Nephron progenitor cell (in vitro differentiated cells): ENCODE data around the gene CNKSR2.

Source experiments
- DNase-seq: peaks from one replicate; pipeline ENCODE4 v3.0.0; 2021
- H3K27ac Mint-ChIP-seq: 2 replicates; pipeline ENCODE4 v1.8.0; 2021; ENCODE audit warnings: mild to moderate bottlenecking, moderate library complexity, mixed read lengths
- H3K27me3 Mint-ChIP-seq: 2 replicates; pipeline ENCODE4 v1.8.0; 2021; ENCODE audit warnings: mild to moderate bottlenecking, low read depth, mixed read lengths; ENCODE audit not compliant: poor library complexity
- H3K36me3 Mint-ChIP-seq: 2 replicates; pipeline ENCODE4 v1.8.0; 2021; ENCODE audit warnings: low read depth, mixed read lengths
- H3K4me1 Mint-ChIP-seq: 2 replicates; pipeline ENCODE4 v1.8.0; 2021; ENCODE audit warnings: mixed read lengths
- H3K4me3 Mint-ChIP-seq: 2 replicates; pipeline ENCODE4 v1.8.0; 2021; ENCODE audit warnings: mild to moderate bottlenecking, moderate library complexity, mixed read lengths
- H3K9me3 Mint-ChIP-seq: 2 replicates; pipeline ENCODE4 v1.8.0; 2021; ENCODE audit warnings: mild to moderate bottlenecking, moderate library complexity, mixed read lengths
- TF ChIP-seq, protein P1 (sequence below): fragments of 200-600 bp; sonication (generic); IDR thresholded peaks from 2 replicates; pipeline ENCODE4 v1.5.0; 2021; ENCODE audit warnings: antibody characterized with exemption

CNKSR2 gene

DNA sequence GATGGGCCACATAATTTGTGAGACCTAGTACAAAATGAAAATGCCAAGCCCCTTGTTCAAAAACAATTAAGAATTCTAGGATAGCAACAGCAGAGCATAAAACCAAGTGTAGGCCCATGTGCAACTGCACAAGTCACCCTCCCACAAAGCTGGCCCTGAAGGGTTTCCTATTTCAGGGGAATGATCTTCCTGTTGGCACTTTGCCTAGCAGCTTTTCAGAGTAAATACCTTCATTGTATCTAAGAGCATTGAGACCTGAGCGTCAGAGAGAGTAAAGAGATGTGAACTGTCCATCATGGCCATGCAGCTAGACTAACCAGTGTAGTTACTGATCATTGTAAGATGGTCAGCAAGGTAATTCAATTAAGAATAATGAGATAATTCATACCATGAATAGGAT, 113.6 kb downstream of the CNKSR2 start:
- DNase-seq: no peak
- Mint-ChIP-seq H3K27ac (peak overlapping the region; percentile 58), H3K27me3 (no peaks in the 10 kb centered on the region), H3K4me1 (peaks cover 7% of the 10 kb centered on the region), H3K9me3 (no peaks in the 10 kb centered on the region), H3K36me3 (no peaks in the 10 kb centered on the region), H3K4me3 (no peak overlapping the region)
- TF ChIP-seq, protein P1, sequence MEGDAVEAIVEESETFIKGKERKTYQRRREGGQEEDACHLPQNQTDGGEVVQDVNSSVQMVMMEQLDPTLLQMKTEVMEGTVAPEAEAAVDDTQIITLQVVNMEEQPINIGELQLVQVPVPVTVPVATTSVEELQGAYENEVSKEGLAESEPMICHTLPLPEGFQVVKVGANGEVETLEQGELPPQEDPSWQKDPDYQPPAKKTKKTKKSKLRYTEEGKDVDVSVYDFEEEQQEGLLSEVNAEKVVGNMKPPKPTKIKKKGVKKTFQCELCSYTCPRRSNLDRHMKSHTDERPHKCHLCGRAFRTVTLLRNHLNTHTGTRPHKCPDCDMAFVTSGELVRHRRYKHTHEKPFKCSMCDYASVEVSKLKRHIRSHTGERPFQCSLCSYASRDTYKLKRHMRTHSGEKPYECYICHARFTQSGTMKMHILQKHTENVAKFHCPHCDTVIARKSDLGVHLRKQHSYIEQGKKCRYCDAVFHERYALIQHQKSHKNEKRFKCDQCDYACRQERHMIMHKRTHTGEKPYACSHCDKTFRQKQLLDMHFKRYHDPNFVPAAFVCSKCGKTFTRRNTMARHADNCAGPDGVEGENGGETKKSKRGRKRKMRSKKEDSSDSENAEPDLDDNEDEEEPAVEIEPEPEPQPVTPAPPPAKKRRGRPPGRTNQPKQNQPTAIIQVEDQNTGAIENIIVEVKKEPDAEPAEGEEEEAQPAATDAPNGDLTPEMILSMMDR: no peak

GRCh38 chrX:21490341-21490740, 116.1 kb downstream of the CNKSR2 start:
- Mint-ChIP-seq H3K4me3 (no peak overlapping the region), H3K36me3 (no peaks in the 10 kb centered on the region), H3K27me3 (no peaks in the 10 kb centered on the region), H3K9me3 (no peaks in the 10 kb centered on the region), H3K4me1 (peaks cover 7% of the 10 kb centered on the region), H3K27ac (no peak overlapping the region)
- DNase-seq: no peak
- TF ChIP-seq, protein P1: no peak

GRCh38 chrX:21493226-21493830, 119.1 kb downstream of the CNKSR2 start:
- H3K4me1 Mint-ChIP-seq: no peaks in the 10 kb centered on the region
- H3K27ac Mint-ChIP-seq: no peak overlapping the region
- TF ChIP-seq, protein P1: no peak
- no peak overlapping the region for H3K4me3 Mint-ChIP-seq
- H3K9me3 Mint-ChIP-seq: no peaks in the 10 kb centered on the region
- no peaks in the 10 kb centered on the region for H3K36me3 Mint-ChIP-seq
- no peaks in the 10 kb centered on the region for H3K27me3 Mint-ChIP-seq
- DNase-seq: no peak

- no peak overlapping the region for H3K27ac Mint-ChIP-seq
- H3K36me3 Mint-ChIP-seq: no peaks in the 10 kb centered on the region
Measured at GRCh38 chrX:21503593-21503992, 129.4 kb downstream of the CNKSR2 start.

GRCh38 chrX:21509912-21510311, 135.7 kb downstream of the CNKSR2 start:
- Mint-ChIP-seq H3K4me1 (no peaks in the 10 kb centered on the region), H3K27me3 (no peaks in the 10 kb centered on the region), H3K36me3 (no peaks in the 10 kb centered on the region), H3K4me3 (no peak overlapping the region), H3K9me3 (no peaks in the 10 kb centered on the region), H3K27ac (no peak overlapping the region)
- DNase-seq: no peak
- TF ChIP-seq, protein P1: no peak

More at GRCh38 chrX:21503593-21503992, 129.4 kb downstream of the CNKSR2 start:
- no peak for DNase-seq
- no peaks in the 10 kb centered on the region for H3K4me1 Mint-ChIP-seq
- no peaks in the 10 kb centered on the region for H3K27me3 Mint-ChIP-seq
- TF ChIP-seq, protein P1: no peak
- H3K4me3 Mint-ChIP-seq: no peak overlapping the region
- H3K9me3 Mint-ChIP-seq: no peaks in the 10 kb centered on the region

- no peak overlapping the region for H3K4me3 Mint-ChIP-seq
- no peak overlapping the region for H3K27ac Mint-ChIP-seq
- no peaks in the 10 kb centered on the region for H3K27me3 Mint-ChIP-seq
- TF ChIP-seq, protein P1: no peak
- DNase-seq: no peak
- no peaks in the 10 kb centered on the region for H3K4me1 Mint-ChIP-seq
- no peaks in the 10 kb centered on the region for H3K9me3 Mint-ChIP-seq
- H3K36me3 Mint-ChIP-seq: no peaks in the 10 kb centered on the region
Measured at GRCh38 chrX:21524008-21524407, 149.8 kb downstream of the CNKSR2 start.
